ENCODE measurements around the gene APMAP.
"Not testable (repeated sequence)": the region's sequence is repeated elsewhere in the genome, so short reads cannot be mapped to it uniquely, and the experiment has no call there.

APMAP gene

DNA sequence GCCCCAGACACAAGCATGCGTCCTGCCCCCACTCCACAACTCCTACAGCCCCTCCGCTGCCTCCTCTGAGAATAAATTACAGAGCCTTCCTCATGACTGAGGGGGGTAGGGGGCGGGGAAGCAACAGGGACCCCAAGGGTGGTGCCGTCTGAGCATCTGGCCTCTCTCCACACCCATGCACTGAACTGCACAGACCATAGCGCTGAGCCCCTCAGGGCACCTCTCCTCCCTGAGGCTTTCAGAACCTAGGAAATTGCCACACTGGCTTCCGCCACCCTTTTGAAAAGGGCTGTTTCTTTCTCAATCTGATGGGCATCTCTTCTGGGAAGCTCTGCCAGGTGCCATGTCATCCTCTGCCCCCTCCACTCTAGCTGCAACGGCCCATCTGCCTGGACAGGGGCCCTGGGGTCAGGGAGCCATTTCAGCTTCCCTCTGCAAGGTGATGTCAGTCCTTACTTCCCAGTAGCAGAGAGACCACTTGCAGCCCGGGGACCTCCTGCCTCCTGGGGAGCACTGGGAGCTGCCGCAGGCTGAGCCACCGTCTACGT lies 40.9 kb downstream of the APMAP start:
- Histone ChIP-seq H3K9ac (ENCODE audit: low read length) (no peak overlapping the region), H3K27me3 (ENCODE audit: control insufficient read depth, insufficient read depth, low read length) (no peaks in the 10 kb centered on the region), H3K4me3 (ENCODE audit: low read length) (no peak overlapping the region), H3K9me3 (ENCODE audit: control insufficient read depth, low read depth, low read length) (no peaks in the 10 kb centered on the region), H3K4me1 (ENCODE audit: control insufficient read depth, low read depth, low read length) (no peaks in the 10 kb centered on the region), H3K27ac (ENCODE audit: low read length) (no peak overlapping the region), H3K36me3 (ENCODE audit: control insufficient read depth, low read depth, low read length) (no peaks in the 10 kb centered on the region)

DNA sequence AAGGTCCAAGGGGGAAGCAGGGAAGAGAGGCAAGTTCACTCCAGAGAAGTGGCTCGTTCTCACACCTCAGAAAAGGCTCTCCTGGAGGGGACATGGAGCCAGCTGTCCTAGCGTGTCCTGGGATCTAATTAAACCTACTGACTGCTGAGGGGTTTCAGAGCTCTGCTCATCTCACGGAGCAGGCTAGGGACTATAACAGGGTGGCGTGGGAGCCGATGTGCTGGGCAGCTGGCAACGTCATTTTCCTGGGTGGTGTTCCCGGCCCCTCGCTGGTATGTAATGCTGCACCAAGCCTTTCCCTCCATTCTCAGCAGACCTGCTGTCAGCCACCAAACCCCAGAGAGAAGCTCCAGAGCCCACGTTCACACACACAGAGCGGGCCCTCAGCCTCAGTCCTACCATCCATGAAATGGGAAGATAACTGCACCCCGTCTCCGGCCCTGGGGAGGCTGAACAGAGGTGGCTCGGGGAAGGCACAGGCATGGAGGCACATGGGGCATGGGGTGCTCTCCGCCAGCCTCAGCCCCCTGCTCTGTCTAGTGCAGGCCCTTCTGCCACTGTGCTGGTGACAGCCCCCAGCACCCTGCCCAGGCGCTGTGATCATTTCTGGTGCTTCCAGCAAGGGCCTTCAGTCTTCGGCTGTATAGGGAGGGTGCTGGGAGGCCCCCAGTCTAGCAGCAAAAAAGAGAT lies 41.6 kb downstream of the APMAP start:
- Histone ChIP-seq H3K36me3 (ENCODE audit: control insufficient read depth, low read depth, low read length) (no peaks in the 10 kb centered on the region), H3K4me3 (ENCODE audit: low read length) (no peak overlapping the region), H3K9me3 (ENCODE audit: control insufficient read depth, low read depth, low read length) (no peaks in the 10 kb centered on the region), H3K9ac (ENCODE audit: low read length) (no peak overlapping the region), H3K4me1 (ENCODE audit: control insufficient read depth, low read depth, low read length) (no peaks in the 10 kb centered on the region), H3K27ac (ENCODE audit: low read length) (no peak overlapping the region), H3K27me3 (ENCODE audit: control insufficient read depth, insufficient read depth, low read length) (no peaks in the 10 kb centered on the region)

DNA sequence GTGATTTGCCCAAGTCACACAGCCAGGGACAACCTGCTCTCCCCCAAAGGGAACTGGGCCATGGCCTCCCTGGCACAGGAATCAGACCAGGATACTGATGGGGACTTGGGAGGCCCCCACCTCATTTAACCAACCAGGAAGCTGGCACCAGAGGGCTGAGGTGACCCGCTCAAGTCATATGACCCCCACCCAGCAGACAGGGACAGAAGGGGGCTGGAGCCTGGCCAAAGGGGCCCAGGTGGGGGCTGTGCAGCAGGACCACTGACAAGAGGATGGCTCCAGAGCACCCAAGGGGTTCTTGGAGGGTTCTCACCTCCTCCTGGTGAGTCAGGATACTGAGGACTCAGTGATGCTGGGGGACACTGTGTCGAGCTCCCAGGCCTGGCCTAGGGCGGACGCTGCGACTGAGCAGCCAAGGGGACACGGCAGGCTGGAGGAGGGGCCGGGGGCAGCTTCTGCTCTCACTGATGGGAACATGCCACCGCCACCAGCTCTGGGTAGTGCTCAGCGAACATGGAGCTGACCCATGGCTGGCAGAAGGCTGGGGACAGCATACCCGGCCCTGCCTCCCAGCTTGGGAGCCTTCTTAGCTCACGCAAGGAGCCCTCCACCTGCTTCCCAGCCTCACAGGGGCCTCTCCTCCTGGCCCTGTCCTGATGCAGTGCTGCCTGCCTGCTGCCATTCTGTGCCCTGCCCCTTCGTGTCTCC lies 42.3 kb downstream of the APMAP start:
- Histone ChIP-seq H3K4me3 (ENCODE audit: low read length) (no peak overlapping the region), H3K27ac (ENCODE audit: low read length) (no peak overlapping the region), H3K9ac (ENCODE audit: low read length) (no peak overlapping the region), H3K27me3 (ENCODE audit: control insufficient read depth, insufficient read depth, low read length) (no peaks in the 10 kb centered on the region), H3K9me3 (ENCODE audit: control insufficient read depth, low read depth, low read length) (no peaks in the 10 kb centered on the region), H3K4me1 (ENCODE audit: control insufficient read depth, low read depth, low read length) (no peaks in the 10 kb centered on the region), H3K36me3 (ENCODE audit: control insufficient read depth, low read depth, low read length) (no peaks in the 10 kb centered on the region)

DNA sequence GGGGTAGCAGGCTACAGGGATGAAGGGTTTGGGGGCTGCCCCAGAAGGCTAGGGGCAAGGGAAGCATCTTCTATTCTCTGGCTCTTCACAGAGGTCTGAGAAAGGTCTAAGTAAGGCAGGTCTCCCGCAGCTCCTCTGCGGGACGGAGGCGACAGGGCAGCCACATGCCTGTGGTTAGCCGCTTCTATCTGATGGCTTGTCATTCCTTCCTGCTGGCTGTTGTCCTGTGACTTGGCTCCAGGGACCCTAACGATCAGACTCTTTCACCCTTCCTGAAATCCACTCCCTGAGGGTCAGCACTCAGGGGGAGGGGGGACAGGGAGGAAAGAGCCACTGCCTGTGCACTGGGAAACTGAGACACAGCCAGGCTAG lies 42.8 kb downstream of the APMAP start:
- Histone ChIP-seq H3K4me3 (ENCODE audit: low read length) (no peak overlapping the region), H3K36me3 (ENCODE audit: control insufficient read depth, low read depth, low read length) (no peaks in the 10 kb centered on the region), H3K27ac (ENCODE audit: low read length) (no peak overlapping the region), H3K9me3 (ENCODE audit: control insufficient read depth, low read depth, low read length) (no peaks in the 10 kb centered on the region), H3K9ac (ENCODE audit: low read length) (no peak overlapping the region), H3K4me1 (ENCODE audit: control insufficient read depth, low read depth, low read length) (no peaks in the 10 kb centered on the region), H3K27me3 (ENCODE audit: control insufficient read depth, insufficient read depth, low read length) (no peaks in the 10 kb centered on the region)

DNA sequence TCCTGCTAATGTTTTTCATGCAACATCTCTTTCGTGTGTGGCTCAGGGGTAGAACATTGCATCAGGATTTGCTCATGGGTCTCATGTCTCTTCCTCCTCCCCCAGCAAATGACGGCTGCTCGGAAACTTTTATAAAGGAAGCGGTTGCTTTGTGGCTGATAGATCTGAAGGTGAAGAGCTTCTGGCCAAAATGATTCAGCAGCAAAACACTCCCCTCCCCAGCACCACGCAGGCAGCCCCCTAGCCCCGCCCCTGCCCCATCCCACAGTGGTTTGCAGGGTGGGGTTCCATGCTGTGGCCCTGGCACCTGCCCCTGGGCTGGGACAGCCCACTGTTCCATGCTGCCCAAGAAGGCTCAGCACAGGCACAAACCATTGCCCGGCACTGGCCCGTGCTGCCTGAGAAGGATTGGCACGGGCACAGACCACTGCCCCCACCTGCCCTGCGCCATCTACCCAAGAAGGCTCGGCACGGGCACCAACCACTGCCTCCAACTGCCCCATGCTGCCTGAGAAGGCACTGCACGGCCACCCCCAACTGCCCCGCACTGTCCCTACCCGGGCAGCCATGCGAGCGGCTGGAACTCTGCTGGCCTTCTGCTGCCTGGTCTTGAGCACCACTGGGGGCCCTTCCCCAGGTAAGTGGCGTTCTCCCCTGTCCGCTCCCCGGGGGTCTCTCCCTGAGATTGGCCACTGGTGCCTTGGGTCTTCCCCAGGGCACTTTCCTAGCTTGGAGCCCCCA lies 43.4 kb downstream of the APMAP start, which contains the start of gene CST7:
CST7 (plus strand) TSS at position 331 of the 741 bp plus-strand sequence; CDS start at position 568, 237 bp downstream.
- Histone ChIP-seq H3K9me3 (ENCODE audit: control insufficient read depth, low read depth, low read length) (no peaks in the 10 kb centered on the region), H3K27ac (ENCODE audit: low read length) (no peak within 1 kb of the TSS), H3K4me1 (ENCODE audit: control insufficient read depth, low read depth, low read length) (no peaks in the 10 kb centered on the region), H3K4me3 (ENCODE audit: low read length) (no peak within 1 kb of the TSS), H3K9ac (ENCODE audit: low read length) (no peak within 1 kb of the TSS), H3K27me3 (ENCODE audit: control insufficient read depth, insufficient read depth, low read length) (no peaks in the 10 kb centered on the region), H3K36me3 (ENCODE audit: control insufficient read depth, low read depth, low read length) (no peaks in the 10 kb centered on the region)

DNA sequence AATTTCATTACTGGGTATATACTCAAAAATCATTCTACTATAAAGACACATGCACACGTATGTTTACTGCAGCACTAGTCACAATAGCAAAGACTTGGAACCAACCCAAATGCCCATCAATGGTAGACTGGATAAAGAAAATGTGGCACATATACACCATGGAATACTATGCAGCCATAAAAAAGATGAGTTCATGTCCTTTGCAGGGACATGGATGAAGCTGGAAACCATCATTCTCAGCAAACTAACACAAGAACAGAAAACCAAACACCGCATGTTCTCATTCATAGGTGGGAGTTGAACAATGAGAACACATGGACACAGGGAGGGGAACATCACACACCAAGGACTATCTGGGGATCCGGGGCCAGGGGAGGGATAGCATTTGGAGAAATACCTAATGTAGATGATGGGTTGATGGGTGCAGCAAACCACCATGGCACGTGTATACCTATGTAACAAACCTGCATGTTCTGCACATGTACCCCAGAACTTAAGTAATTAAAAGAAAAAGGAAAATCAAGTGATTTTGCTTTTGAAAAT lies 44.1 kb downstream of the APMAP start:
- not testable (repeated sequence) for H3K9ac ChIP-seq (ENCODE audit: low read length); H3K9me3 ChIP-seq (ENCODE audit: control insufficient read depth, low read depth, low read length); H3K4me1 ChIP-seq (ENCODE audit: control insufficient read depth, low read depth, low read length); H3K36me3 ChIP-seq (ENCODE audit: control insufficient read depth, low read depth, low read length); H3K4me3 ChIP-seq (ENCODE audit: low read length); H3K27me3 ChIP-seq (ENCODE audit: control insufficient read depth, insufficient read depth, low read length); H3K27ac ChIP-seq (ENCODE audit: low read length)

DNA sequence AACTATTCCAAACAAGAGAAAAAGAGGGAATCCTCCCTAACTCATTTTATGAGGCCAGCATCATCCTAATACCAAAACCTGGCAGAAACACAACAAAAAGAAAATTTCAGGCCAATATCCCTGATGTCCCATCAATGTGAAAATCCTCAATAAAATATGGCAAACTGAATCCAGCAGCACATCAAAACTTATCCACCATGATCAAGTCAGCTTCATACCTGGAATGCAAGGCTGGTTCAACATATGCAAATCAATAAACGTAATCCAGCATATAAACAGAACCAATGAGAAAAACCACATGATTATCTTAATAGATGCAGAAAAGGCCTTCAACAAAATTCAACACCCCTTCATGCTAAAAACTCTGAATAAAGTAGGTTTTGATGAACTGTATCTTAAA lies 46.2 kb downstream of the APMAP start:
- H3K9ac ChIP-seq (ENCODE audit: low read length); H3K36me3 ChIP-seq (ENCODE audit: control insufficient read depth, low read depth, low read length); H3K27me3 ChIP-seq (ENCODE audit: control insufficient read depth, insufficient read depth, low read length); H3K4me3 ChIP-seq (ENCODE audit: low read length); H3K27ac ChIP-seq (ENCODE audit: low read length); H3K9me3 ChIP-seq (ENCODE audit: control insufficient read depth, low read depth, low read length); H3K4me1 ChIP-seq (ENCODE audit: control insufficient read depth, low read depth, low read length): not testable (repeated sequence)

DNA sequence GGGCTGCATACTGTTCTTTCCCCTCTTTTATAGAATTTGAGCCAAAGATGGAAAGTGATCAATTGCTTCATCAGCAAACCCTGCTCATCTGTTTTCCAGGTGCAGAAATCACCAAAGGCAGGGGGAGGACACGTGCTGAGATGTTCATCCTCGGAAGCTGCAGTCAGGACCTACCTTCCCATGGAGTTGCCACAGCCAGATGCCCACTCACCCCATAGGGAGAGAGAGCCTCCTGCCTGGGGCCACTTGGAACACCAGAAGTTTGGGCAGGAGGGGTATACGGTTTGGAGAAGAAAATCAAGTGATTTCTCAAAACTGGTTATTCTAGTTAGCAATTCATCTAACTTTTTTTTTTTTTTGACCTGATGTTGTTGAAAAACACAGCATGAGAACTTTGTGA lies 48.8 kb downstream of the APMAP start:
- Histone ChIP-seq H3K36me3 (ENCODE audit: control insufficient read depth, low read depth, low read length) (no peaks in the 10 kb centered on the region), H3K9ac (ENCODE audit: low read length) (no peak overlapping the region), H3K9me3 (ENCODE audit: control insufficient read depth, low read depth, low read length) (peaks cover 6% of the 10 kb centered on the region), H3K27me3 (ENCODE audit: control insufficient read depth, insufficient read depth, low read length) (no peaks in the 10 kb centered on the region), H3K4me3 (ENCODE audit: low read length) (no peak overlapping the region), H3K27ac (ENCODE audit: low read length) (no peak overlapping the region), H3K4me1 (ENCODE audit: control insufficient read depth, low read depth, low read length) (no peaks in the 10 kb centered on the region)

DNA sequence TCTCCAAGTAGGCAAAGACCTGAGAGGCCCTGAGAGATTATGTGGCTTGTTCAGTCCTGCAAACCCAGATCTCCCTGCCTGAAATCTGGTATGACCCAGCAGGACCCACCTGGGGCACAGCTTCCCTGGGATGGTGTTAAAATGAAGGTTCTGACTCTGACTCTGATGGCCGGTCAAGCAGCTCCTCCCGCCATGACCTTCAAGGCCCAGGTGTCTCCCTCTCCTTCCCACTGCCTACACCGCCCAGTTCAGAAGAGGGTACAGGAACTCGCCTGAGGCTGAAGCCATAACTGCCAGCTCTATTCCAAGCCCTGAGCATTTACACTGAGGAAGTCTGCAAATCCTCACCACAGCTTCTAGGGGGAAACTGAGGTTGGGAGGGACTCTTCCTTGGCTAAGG lies 49.4 kb downstream of the APMAP start:
- H3K27ac ChIP-seq (ENCODE audit: low read length), result no peak overlapping the region
- no peak overlapping the region for H3K4me3 ChIP-seq (ENCODE audit: low read length)
- no peaks in the 10 kb centered on the region for H3K27me3 ChIP-seq (ENCODE audit: control insufficient read depth, insufficient read depth, low read length)
- H3K9ac ChIP-seq (ENCODE audit: low read length), result no peak overlapping the region
- no peaks in the 10 kb centered on the region for H3K36me3 ChIP-seq (ENCODE audit: control insufficient read depth, low read depth, low read length)
- H3K4me1 ChIP-seq (ENCODE audit: control insufficient read depth, low read depth, low read length), result no peaks in the 10 kb centered on the region
- H3K9me3 ChIP-seq (ENCODE audit: control insufficient read depth, low read depth, low read length), result peaks cover 6% of the 10 kb centered on the region

DNA sequence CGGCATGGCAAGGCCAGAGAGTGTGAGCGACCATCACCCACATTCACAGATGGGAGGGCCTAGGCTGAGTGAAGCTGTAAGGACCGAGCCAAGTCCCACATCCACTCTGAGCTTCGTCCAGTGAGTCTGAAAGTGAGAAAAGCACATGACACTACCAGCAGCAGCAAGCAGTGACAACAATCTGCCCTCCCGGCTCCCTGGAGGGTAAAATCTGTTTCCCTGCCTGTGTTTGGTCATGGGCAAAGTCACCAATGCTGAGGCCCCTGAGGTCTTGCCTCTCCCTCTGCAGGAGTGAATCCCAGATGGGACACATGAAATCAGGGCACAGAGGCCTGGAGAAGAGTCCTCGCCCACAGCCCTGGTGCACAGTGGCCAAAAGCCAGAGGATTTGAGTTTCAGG lies 49.9 kb downstream of the APMAP start:
- no peak overlapping the region for H3K4me3 ChIP-seq (ENCODE audit: low read length)
- no peak overlapping the region for H3K27ac ChIP-seq (ENCODE audit: low read length)
- no peaks in the 10 kb centered on the region for H3K4me1 ChIP-seq (ENCODE audit: control insufficient read depth, low read depth, low read length)
- no peak overlapping the region for H3K9ac ChIP-seq (ENCODE audit: low read length)
- H3K36me3 ChIP-seq (ENCODE audit: control insufficient read depth, low read depth, low read length), result no peaks in the 10 kb centered on the region
- no peaks in the 10 kb centered on the region for H3K27me3 ChIP-seq (ENCODE audit: control insufficient read depth, insufficient read depth, low read length)
- peaks cover 6% of the 10 kb centered on the region for H3K9me3 ChIP-seq (ENCODE audit: control insufficient read depth, low read depth, low read length)

DNA sequence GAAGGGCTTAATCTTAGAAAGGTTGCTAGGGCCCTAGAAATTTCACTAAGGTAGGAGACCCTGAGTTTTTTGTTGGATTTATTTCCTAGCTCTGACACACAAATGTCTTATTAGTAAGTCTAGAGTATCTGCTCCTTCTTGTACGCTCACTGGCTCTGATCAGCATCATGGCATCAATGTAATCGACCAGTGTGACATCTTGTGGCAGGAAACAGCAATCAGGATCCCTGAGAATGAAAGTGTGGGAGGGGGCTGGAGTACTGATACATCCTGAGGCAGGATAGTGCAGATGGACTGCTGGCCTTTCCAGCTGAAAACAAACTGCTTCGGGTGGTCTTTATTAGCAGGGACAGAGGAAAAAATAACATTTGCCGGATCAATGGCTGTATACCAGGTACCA lies 53.5 kb downstream of the APMAP start:
- no peak overlapping the region for H3K4me3 ChIP-seq (ENCODE audit: low read length)

More for the DNA sequence above, 53.5 kb downstream of the APMAP start:
- Histone ChIP-seq H3K9ac (ENCODE audit: low read length) (no peak overlapping the region), H3K27ac (ENCODE audit: low read length) (no peak overlapping the region), H3K4me1 (ENCODE audit: control insufficient read depth, low read depth, low read length) (no peaks in the 10 kb centered on the region), H3K27me3 (ENCODE audit: control insufficient read depth, insufficient read depth, low read length) (no peaks in the 10 kb centered on the region), H3K9me3 (ENCODE audit: control insufficient read depth, low read depth, low read length) (peaks cover 6% of the 10 kb centered on the region), H3K36me3 (ENCODE audit: control insufficient read depth, low read depth, low read length) (no peaks in the 10 kb centered on the region)
